ENCODE results near the gene MYL7.
"Not testable (repeated sequence)": the region's sequence is repeated elsewhere in the genome, so short reads cannot be mapped to it uniquely, and the experiment has no call there.

MYL7 gene

GRCh38 chr7:44131173-44132029 is 9.7 kb downstream of the MYL7 start:
- DNase-seq (ENCODE audit: low spot score): no peak

- DNase-seq (ENCODE audit: low spot score): no peak
Measured at GRCh38 chr7:44128721-44129582, 12.2 kb downstream of the MYL7 start.

GRCh38 chr7:44127161-44127560 is 14.0 kb downstream of the MYL7 start:
- no peak for DNase-seq (ENCODE audit: low spot score)

GRCh38 chr7:44126574-44126973 is 14.6 kb downstream of the MYL7 start:
- DNase-seq (ENCODE audit: low spot score): not testable (repeated sequence)

- no peak for DNase-seq (ENCODE audit: low spot score)
Measured at GRCh38 chr7:44124822-44125202, 16.3 kb downstream of the MYL7 start.

GRCh38 chr7:44123190-44124003 is 17.7 kb downstream of the MYL7 start, which contains the start of gene POLD2:
Gene POLD2 (minus strand): TSS chr7:44123548. CDS start chr7:44122053, 1,495 bp downstream.
- DNase-seq (ENCODE audit: low spot score): peak; percentile 99

- no peak for DNase-seq (ENCODE audit: low spot score)
Measured at GRCh38 chr7:44122529-44122928, 18.6 kb downstream of the MYL7 start.

- no peak for DNase-seq (ENCODE audit: low spot score)
Measured at GRCh38 chr7:44121761-44122420, 19.2 kb downstream of the MYL7 start.

- no peak for DNase-seq (ENCODE audit: low spot score)
Measured at GRCh38 chr7:44120395-44120794, 20.7 kb downstream of the MYL7 start.

- DNase-seq (ENCODE audit: low spot score): no peak
Measured at GRCh38 chr7:44119829-44120380, 21.2 kb downstream of the MYL7 start.

GRCh38 chr7:44117801-44118429 is 23.2 kb downstream of the MYL7 start:
- DNase-seq (ENCODE audit: low spot score): no peak

GRCh38 chr7:44116789-44117666 is 24.1 kb downstream of the MYL7 start:
- DNase-seq (ENCODE audit: low spot score): no peak

GRCh38 chr7:44116087-44116788 is 24.9 kb downstream of the MYL7 start:
- DNase-seq (ENCODE audit: low spot score): no peak

- DNase-seq (ENCODE audit: low spot score): no peak
Measured at GRCh38 chr7:44114586-44115310, 26.4 kb downstream of the MYL7 start.

GRCh38 chr7:44113764-44114354 is 27.3 kb downstream of the MYL7 start:
- no peak for DNase-seq (ENCODE audit: low spot score)

GRCh38 chr7:44112997-44113763 is 28.0 kb downstream of the MYL7 start:
- no peak for DNase-seq (ENCODE audit: low spot score)
